Adrenal gland (tissue), 12 donors: ENCODE data around the gene ZNF653. TPM values are rescaled to one million over a fixed set of nuclear protein-coding genes. Genes with fewer than 3 reads are reported as not detected.

Experiments
- DNase-seq, 7 donors: peaks; one replicate each; pipeline ENCODE4 v3.0.0-alpha.2; 2019 to 2020
- H3K27ac ChIP-seq, 5 donors: fragments of 200-600 bp; sonication (generic) in 4 of 5; 1 replicate in 3 of 5; 2 replicates in 2 of 5; pipeline versions ENCODE4 v1.5.1 to v1.8.0; 2016 to 2020; ENCODE audit warnings: mild to moderate bottlenecking in 1 of 5
- H3K27me3 ChIP-seq: fragments of 200-600 bp; 2 replicates; pipeline ENCODE4 v1.8.0; 2021
- H3K36me3 ChIP-seq, 2 donors: fragments of 200-600 bp; replicated peaks in 1 of 2; 1 replicate in 1 of 2; 2 replicates in 1 of 2; pipeline versions ENCODE4 v1.5.1 to v1.8.0; 2018 to 2022
- H3K4me1 ChIP-seq, 2 donors: fragments of 200-600 bp; replicated peaks in 1 of 2; 1 replicate in 1 of 2; 2 replicates in 1 of 2; pipeline versions ENCODE4 v1.5.1 to v1.8.0; 2018 to 2021
- H3K4me3 ChIP-seq, 4 donors: fragments of 200-600 bp; sonication (generic) in 3 of 4; one replicate each; pipeline ENCODE4 v1.5.1; 2016 to 2018
- H3K9me3 ChIP-seq, 3 donors: fragments of 200-600 bp; sonication (generic) in 1 of 3; replicated peaks in 1 of 3; 1 replicate in 2 of 3; 2 replicates in 1 of 3; pipeline versions ENCODE4 v1.5.1 to v1.8.0; 2016 to 2021
- CTCF ChIP-seq, 6 experiments: fragments of 450-650 bp in 4 of 6; fragments of 200-600 bp in 2 of 6; sonication (generic) in 1 of 6; IDR thresholded peaks; 1 replicate in 5 of 6; 2 replicates in 1 of 6; pipeline versions ENCODE4 v1.5.1 to v1.8.0; 2016 to 2021; ENCODE audit warnings: antibody characterized with exemption in 6 of 6, mild to moderate bottlenecking in 2 of 6, moderate library complexity in 1 of 6
- POLR2A ChIP-seq, 2 donors: fragments of 450-650 bp; IDR thresholded peaks; one replicate each; pipeline ENCODE4 v1.6.1; 2017; ENCODE audit warnings: antibody characterized with exemption in 2 of 2, mild to moderate bottlenecking in 2 of 2, moderate library complexity in 1 of 2
- WGBS, 4 donors: extraction: QIAGEN DNeasy Blood & Tissue Kit in 2 of 4; methylation state at CpG; one replicate each; pipeline versions ENCODE4 v1.1.5 to v1.1.7; 2013 to 2017; 5-methylcytosine and 5-hydroxymethylcytosine counted together
- intact Hi-C, 2 donors: fragments of 100-400 bp; cut with DNase I; formaldehyde crosslinking; loops; one replicate each; pipeline versions ENCODE4 v1.14.1 to v1.15.0; 2022 to 2023
- polyA plus RNA-seq, 3 donors: library from polyadenylated mRNA; stranded (reverse); fragments of 200-250 nt in 2 of 3; fragments of 350-450 nt in 1 of 3; fragmentation: Illumina TruSeq in 1 of 3; extraction: RNeasy Lipid Tissue Mini Kit (QIAGEN cat#74804) in 1 of 3; gene quantifications; one replicate each; pipeline ENCODE4 v1.2.3, GENCODE V29; 2013 to 2014
- total RNA-seq, 9 donors: library from RNA; depleted of rRNA in 4 of 9; stranded (reverse); fragments of >200 nt in 4 of 9; fragments of 120-200 nt in 1 of 9; fragmentation: NEBNext Ultra II Directional in 1 of 9; extraction: Animal tissue kit (Norgen Biotek cat#: 25700) in 1 of 9; gene quantifications; one replicate each; pipeline versions ENCODE4 v1.1.0 to v1.2.4, GENCODE V29; 2013 to 2023
- donor health status: healthy with polysubstance abuse.
- donor health status: Bipolar disorder and iron deficiency.
- donor health status: DM: yes; HTN: yes; CAD: no.
- donor health status: DM: no; HTN: no; CAD: no.
- donor health status: DM: no; HTN: no; CAD: no.
- donor health status: DM: yes; HTN: yes; CAD: no.

ZNF653 gene
- total and polyA plus RNA-seq, 12 donors: 4.2 to 37.7 (median 11.7) TPM

DNA sequence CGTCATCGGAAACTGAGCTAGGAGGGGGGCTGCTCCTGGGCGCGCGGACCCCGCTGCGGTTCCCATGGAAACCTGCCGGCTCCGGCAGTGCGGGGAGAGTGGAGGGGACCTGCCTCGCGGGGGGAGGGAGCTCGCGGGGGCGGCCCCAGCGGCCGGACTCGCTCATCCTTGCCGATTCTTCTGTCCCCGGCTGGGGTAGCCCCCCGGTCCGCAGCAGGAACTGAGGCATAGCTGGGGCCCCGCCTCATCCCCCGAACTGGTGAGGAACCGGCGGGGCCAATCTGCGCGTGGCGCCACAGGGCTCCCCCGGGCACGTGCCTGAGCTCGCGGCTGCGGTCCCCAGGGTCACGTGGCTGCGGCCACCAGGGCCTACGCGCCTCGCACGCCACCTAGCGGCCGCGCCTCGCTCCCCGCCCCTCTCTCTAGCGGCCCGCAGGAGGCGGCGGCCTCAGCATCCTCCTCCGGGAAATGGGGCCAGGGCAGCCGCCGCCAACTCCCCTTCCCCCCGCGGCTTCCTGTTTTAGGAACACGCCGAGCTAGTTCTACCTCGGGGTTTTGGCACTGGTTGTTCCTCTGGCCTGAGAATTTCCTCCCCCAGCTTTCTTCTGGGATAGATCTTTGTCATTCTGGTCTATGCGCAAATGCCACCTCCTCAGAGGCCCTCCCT is 23.1 kb downstream of the ZNF653 start:
- WGBS, 4 donors: 1 to 8% (median 3%) methylated on average over 4 to 58 of the region's 58 CpGs
- Histone ChIP-seq H3K9me3 (no peaks in the 10 kb centered on the region), H3K36me3 (no peaks in the 10 kb centered on the region), H3K27me3 (peaks cover 16% of the 10 kb centered on the region), H3K4me3 (peak overlapping the region in 1 of 4 donors; percentile 35), H3K27ac (peak overlapping the region in 2 of 5 donors; percentile 2 to 39), H3K4me1 (peaks cover 8 to 31% of the 10 kb centered on the region in 2 donors)
- intact Hi-C loops: loop anchor here in 1 of 2 donors (5.0 kb wide), 1 partner anchor 100 kb away; the partner anchor contains the start of gene EPOR
- DNase-seq: peak; percentile 79 to 91 (median 85)
- TF ChIP-seq POLR2A (IDR thresholded peaks at IDR 0.05) (no peak), CTCF (IDR thresholded peaks at IDR 0.05) (peak; percentile 75 to 99 (median 92))

GRCh38 chr19:11481534-11482383 is 23.9 kb downstream of the ZNF653 start:
- H3K4me1 ChIP-seq: peaks cover 8 to 31% of the 10 kb centered on the region in 2 donors
- intact Hi-C loops: loop anchor here in 1 of 2 donors (5.0 kb wide), 1 partner anchor 99 kb away; the partner anchor contains the start of gene EPOR
- H3K27ac ChIP-seq: peak overlapping the region in 1 of 5 donors; percentile 39
- no peaks in the 10 kb centered on the region for H3K9me3 ChIP-seq
- H3K27me3 ChIP-seq: peaks cover 16% of the 10 kb centered on the region
- H3K4me3 ChIP-seq: peak overlapping the region in 1 of 4 donors; percentile 35
- TF ChIP-seq POLR2A (IDR thresholded peaks at IDR 0.05) (no peak), CTCF (IDR thresholded peaks at IDR 0.05) (no peak)
- H3K36me3 ChIP-seq: no peaks in the 10 kb centered on the region
- WGBS, 4 donors: 4 to 27% (median 12%) methylated on average over 4 to 50 of the region's 50 CpGs
- DNase-seq: peak; percentile 63 to 93 (median 82)

- Histone ChIP-seq H3K36me3 (no peaks in the 10 kb centered on the region), H3K4me3 (peak within 1 kb of the TSS in 1 of 4 donors; percentile 28), H3K27ac (no peak within 1 kb of the TSS), H3K4me1 (peaks cover 8 to 31% of the 10 kb centered on the region in 2 donors), H3K27me3 (peaks cover 16% of the 10 kb centered on the region), H3K9me3 (no peaks in the 10 kb centered on the region)
- WGBS, 4 donors: 0 to 14% (median 10%) methylated on average over 5 to 69 of the region's 77 CpGs
- TF ChIP-seq POLR2A (IDR thresholded peaks at IDR 0.05) (no peak), CTCF (IDR thresholded peaks at IDR 0.05) (no peak)
- DNase-seq: no peak
- intact Hi-C loops: loop anchor here in 1 of 2 donors (5.0 kb wide), 1 partner anchor 99 kb away; the partner anchor contains the start of gene EPOR
Observed at GRCh38 chr19:11480715-11481533, 24.7 kb downstream of the ZNF653 start, which contains the start of gene ELAVL3. Gene ELAVL3 (minus strand): TSS chr19:11481046. CDS start chr19:11480608, 438 bp downstream.
